CD4-positive, alpha-beta T cell treated with Interleukin-2 at 100 ng/mL for 4 hours (primary cell): ENCODE measurements around the gene ZNF672.

Experiments used
- DNase-seq: peaks from one replicate; pipeline ENCODE4 v3.0.0-alpha.2; 2020; ENCODE audit warnings: low spot score

Gene ZNF672

GRCh38 chr1:248890549-248891498, 52.8 kb downstream of the ZNF672 start:
- DNase-seq, result no peak

GRCh38 chr1:248891758-248892157, 53.7 kb downstream of the ZNF672 start:
- DNase-seq, result no peak

- no peak for DNase-seq
Measured at GRCh38 chr1:248892590-248892989, 54.6 kb downstream of the ZNF672 start.

DNA sequence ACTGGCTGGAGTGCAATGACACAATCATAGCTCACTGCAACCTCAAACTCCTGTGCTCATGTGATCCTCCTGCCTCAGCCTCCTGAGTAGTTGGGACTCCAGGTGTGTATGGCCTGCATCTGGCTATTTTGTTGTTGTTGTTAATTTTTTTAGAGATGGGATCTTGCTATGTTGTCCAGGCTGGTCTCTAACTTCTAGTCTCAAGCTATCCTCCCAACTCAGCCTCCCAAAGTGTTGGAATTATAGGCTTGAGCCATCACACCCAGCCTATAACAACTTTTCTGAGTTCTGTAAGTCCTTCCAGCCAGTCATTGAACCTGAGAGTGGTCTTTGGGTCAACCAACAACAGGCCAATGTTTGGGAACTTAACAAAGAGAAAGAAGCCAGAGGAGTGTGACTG, 56.8 kb downstream of the ZNF672 start:
- no peak for DNase-seq

- no peak for DNase-seq
Measured at GRCh38 chr1:248897412-248898337, 59.7 kb downstream of the ZNF672 start.
